Lower leg skin (tissue), 3 donors: Measurements from ENCODE around the gene TTC29.

Source experiments
- CTCF ChIP-seq, 3 donors: fragments of 450-650 bp; IDR thresholded peaks; one replicate each; pipeline ENCODE4 v1.5.1; 2016; ENCODE audit warnings: antibody characterized with exemption in 3 of 3, mild to moderate bottlenecking in 3 of 3, moderate library complexity in 2 of 3
- POLR2A ChIP-seq, 2 donors: fragments of 450-650 bp; IDR thresholded peaks; one replicate each; pipeline ENCODE4 v1.6.1; 2016 to 2017; ENCODE audit warnings: antibody characterized with exemption in 2 of 2, mild to moderate bottlenecking in 1 of 2, moderate library complexity in 1 of 2

- no peak for TF ChIP-seq CTCF (IDR thresholded peaks at IDR 0.05)
- TF ChIP-seq POLR2A (IDR thresholded peaks at IDR 0.05) = no peak
Observed at GRCh38 chr4:146930673-146931072, 15.0 kb downstream of the TTC29 start.
